GM10248 (cell line): ENCODE results near the gene C3orf22.

Experiments used
- CTCF ChIA-PET: fragments of 300-600 bp; sonication (Branson Sonifier 250); formaldehyde crosslinking; extraction: SDS; loops from one replicate; lab custom pipeline; 2021; ENCODE audit warnings: antibody characterized with exemption; lab: Yijun Ruan, JAX
- POLR2A ChIA-PET: fragments of 350-650 bp; sonication (Branson Sonifier 250); formaldehyde crosslinking; extraction: SDS; loops from one replicate; lab custom pipeline; 2020; ENCODE audit warnings: antibody characterized with exemption; lab: Yijun Ruan, JAX
- DNase-seq: peaks from one replicate; pipeline ENCODE4 v3.0.0; 2012; ENCODE audit errors: extremely low spot score
- CTCF ChIP-seq: IDR thresholded peaks from 2 replicates; pipeline ENCODE4 v1.5.1; 2012; ENCODE audit warnings: mild to moderate bottlenecking, low read depth; ENCODE audit errors: extremely low read depth, missing control alignments, control extremely low read depth

C3orf22 gene

GRCh38 chr3:126523745-126524428 lies 34.8 kb downstream of the C3orf22 start, which contains the start of gene CHST13:
TSS of gene CHST13 (plus strand) at chr3:126524155. CDS start at chr3:126524333, 178 bp downstream.
- TF ChIP-seq CTCF = no peak
- no peak for DNase-seq
- CTCF ChIA-PET = interaction anchor here (1.9 to 3.1 kb wide), 6 partner anchors 10 to 1023 kb away, joined by 4 to 42 read pairs (median 8); no protein-coding TSS in a partner anchor
- POLR2A ChIA-PET = no interaction called here

GRCh38 chr3:126522363-126522788 lies 36.4 kb downstream of the C3orf22 start:
- CTCF ChIA-PET = interaction anchor here (0.6 to 3.1 kb wide), 19 partner anchors 9 to 1024 kb away, joined by 3 to 42 read pairs (median 4); partner anchors contain the start of gene C3orf22

GRCh38 chr3:126521122-126521891 lies 37.4 kb downstream of the C3orf22 start:
- DNase-seq = no peak
- CTCF ChIA-PET = interaction anchor here (1.4 to 3.1 kb wide), 6 partner anchors 7 to 1025 kb away, joined by 4 to 42 read pairs (median 6); no protein-coding TSS in a partner anchor
- POLR2A ChIA-PET = no interaction called here
- TF ChIP-seq CTCF = no peak

More at GRCh38 chr3:126522363-126522788, 36.4 kb downstream of the C3orf22 start:
- peak; percentile 75 for DNase-seq
- POLR2A ChIA-PET = no interaction called here
- TF ChIP-seq CTCF = peak; percentile 90

GRCh38 chr3:126519506-126520455 lies 39.0 kb downstream of the C3orf22 start:
- ChIA-PET POLR2A (no interaction called here), CTCF (interaction anchor here (0.9 to 2.1 kb wide), 7 partner anchors 8 to 1028 kb away, joined by 3 to 12 read pairs (median 4); no protein-coding TSS in a partner anchor)
- no peak for DNase-seq
- no peak for TF ChIP-seq CTCF

GRCh38 chr3:126518779-126519177 lies 40.0 kb downstream of the C3orf22 start:
- no peak for DNase-seq
- ChIA-PET POLR2A (no interaction called here), CTCF (interaction anchor here (0.7 to 2.1 kb wide), 6 partner anchors 9 to 1029 kb away, joined by 3 to 12 read pairs (median 4); no protein-coding TSS in a partner anchor)
- TF ChIP-seq CTCF = no peak
